ENCODE measurements around the gene PPM1K. TPM values are rescaled to one million over a fixed set of nuclear protein-coding genes. Genes with fewer than 3 reads are reported as not detected.

PPM1K gene
- total RNA-seq, 1 experiment from 2014 or later, result 10.4 TPM

DNA sequence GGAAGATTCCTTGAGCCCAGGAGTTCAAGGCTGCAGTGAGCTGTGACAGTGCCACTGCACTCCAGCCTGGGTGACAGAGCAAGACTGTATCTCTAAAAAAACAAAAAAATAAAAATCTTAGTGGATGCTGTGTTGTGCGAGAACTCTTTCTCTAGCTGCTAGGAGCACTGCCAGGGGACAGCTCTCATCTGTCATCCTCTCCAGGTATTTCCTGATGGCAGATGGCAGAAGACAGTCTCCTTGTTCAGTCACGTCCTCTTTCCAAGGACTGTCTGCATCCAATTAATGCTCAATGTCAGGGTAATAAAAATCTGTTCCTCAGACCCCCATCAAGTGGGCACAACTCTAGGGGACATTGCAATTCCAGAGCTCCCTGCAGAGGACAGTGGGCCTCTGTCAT lies 29.2 kb downstream of the PPM1K start:
- H3K23ac ChIP-seq (ENCODE audit: insufficient read length, low read depth, low read length), result no peak overlapping the region
- H2AFZ ChIP-seq (ENCODE audit: low read length), result no peak overlapping the region
- H3K27me3 ChIP-seq (ENCODE audit: insufficient read depth, low read length), result no peaks in the 10 kb centered on the region
- no peaks in the 10 kb centered on the region for H3K36me3 Mint-ChIP-seq (ENCODE audit: insufficient read depth in 1 of 3, low read depth in 3 of 3)
- no peak overlapping the region for H3K14ac ChIP-seq (ENCODE audit: insufficient read depth, low read length)
- H3K4me2 ChIP-seq (ENCODE audit: insufficient read depth, insufficient read length, low read length), result no peak overlapping the region
- no peak overlapping the region for H2BK15ac ChIP-seq (ENCODE audit: low read depth, low read length)
- H3K27ac ChIP-seq (ENCODE audit: insufficient read length, low read depth, low read length), result no peak overlapping the region
- no peak overlapping the region for H4K91ac ChIP-seq (ENCODE audit: insufficient read length, low read depth, low read length)
- no peak overlapping the region for H3K18ac ChIP-seq (ENCODE audit: insufficient read length, low read depth, low read length)
- no CpG with 5 or more reads among the region's 2 CpGs for whole genome bisulfite sequencing (ENCODE audit: extremely low coverage, insufficient read length, low lambda C conversion rate)
- H3K4me1 Mint-ChIP-seq, result peaks cover 3 to 4% of the 10 kb centered on the region in 2 experiments; a peak in 3 of 4 replicates
- no peaks in the 10 kb centered on the region for H3K9me3 ChIP-seq (ENCODE audit: control insufficient read depth, low read depth, low read length)
- no peak for DNase-seq
- no peak overlapping the region for H3K4me3 Mint-ChIP-seq
- no peak overlapping the region for H2BK120ac ChIP-seq (ENCODE audit: low read depth, low read length, poor library complexity, severe bottlenecking)
- H3T11ph ChIP-seq (ENCODE audit: low read length), result no peak overlapping the region
- no peaks in the 10 kb centered on the region for H4K20me1 ChIP-seq (ENCODE audit: control insufficient read depth, insufficient read depth, insufficient read length)
- no peak overlapping the region for H2AK5ac ChIP-seq (ENCODE audit: insufficient read length, low read length)
- no peak overlapping the region for H3K56ac ChIP-seq (ENCODE audit: insufficient read length, low read depth, low read length)
- TF ChIP-seq, protein P1, sequence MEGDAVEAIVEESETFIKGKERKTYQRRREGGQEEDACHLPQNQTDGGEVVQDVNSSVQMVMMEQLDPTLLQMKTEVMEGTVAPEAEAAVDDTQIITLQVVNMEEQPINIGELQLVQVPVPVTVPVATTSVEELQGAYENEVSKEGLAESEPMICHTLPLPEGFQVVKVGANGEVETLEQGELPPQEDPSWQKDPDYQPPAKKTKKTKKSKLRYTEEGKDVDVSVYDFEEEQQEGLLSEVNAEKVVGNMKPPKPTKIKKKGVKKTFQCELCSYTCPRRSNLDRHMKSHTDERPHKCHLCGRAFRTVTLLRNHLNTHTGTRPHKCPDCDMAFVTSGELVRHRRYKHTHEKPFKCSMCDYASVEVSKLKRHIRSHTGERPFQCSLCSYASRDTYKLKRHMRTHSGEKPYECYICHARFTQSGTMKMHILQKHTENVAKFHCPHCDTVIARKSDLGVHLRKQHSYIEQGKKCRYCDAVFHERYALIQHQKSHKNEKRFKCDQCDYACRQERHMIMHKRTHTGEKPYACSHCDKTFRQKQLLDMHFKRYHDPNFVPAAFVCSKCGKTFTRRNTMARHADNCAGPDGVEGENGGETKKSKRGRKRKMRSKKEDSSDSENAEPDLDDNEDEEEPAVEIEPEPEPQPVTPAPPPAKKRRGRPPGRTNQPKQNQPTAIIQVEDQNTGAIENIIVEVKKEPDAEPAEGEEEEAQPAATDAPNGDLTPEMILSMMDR (conservative IDR thresholded peaks at IDR 0.05), result no peak
- no peak overlapping the region for H4K8ac ChIP-seq (replicated peaks; ENCODE audit: insufficient read length, low read depth, low read length)
- no peak overlapping the region for H2BK5ac ChIP-seq (ENCODE audit: insufficient read length, low read length)
- no peaks in the 10 kb centered on the region for H3K23me2 ChIP-seq (ENCODE audit: insufficient read length, low read depth, low read length, poor library complexity, severe bottlenecking)
- no peaks in the 10 kb centered on the region for H3K9me3 Mint-ChIP-seq
- H3K27me3 Mint-ChIP-seq (ENCODE audit: low read depth), result no peaks in the 10 kb centered on the region
- H3K79me1 ChIP-seq (ENCODE audit: insufficient read depth, low read depth, low read length, poor library complexity, severe bottlenecking), result no peaks in the 10 kb centered on the region
- H3K4ac ChIP-seq (ENCODE audit: low read depth, low read length), result no peak overlapping the region
- no peak overlapping the region for H3K27ac Mint-ChIP-seq
- H3K9ac ChIP-seq (ENCODE audit: extremely low read depth, insufficient read length, low read length), result no peak overlapping the region
- H3K4me1 ChIP-seq (ENCODE audit: insufficient read depth, low read length), result no peaks in the 10 kb centered on the region
- no peak overlapping the region for H2BK20ac ChIP-seq (ENCODE audit: low read depth, low read length, poor library complexity, severe bottlenecking)
- no peak overlapping the region for H2BK12ac ChIP-seq (ENCODE audit: insufficient read length, low read depth, low read length)
- H3K79me2 ChIP-seq (ENCODE audit: insufficient read depth, low read length), result no peaks in the 10 kb centered on the region
- no peak overlapping the region for H4K5ac ChIP-seq (ENCODE audit: insufficient read length, low read depth, low read length)

Data from H9 (cell line).